ENCODE results near the gene SHC3.

DNA sequence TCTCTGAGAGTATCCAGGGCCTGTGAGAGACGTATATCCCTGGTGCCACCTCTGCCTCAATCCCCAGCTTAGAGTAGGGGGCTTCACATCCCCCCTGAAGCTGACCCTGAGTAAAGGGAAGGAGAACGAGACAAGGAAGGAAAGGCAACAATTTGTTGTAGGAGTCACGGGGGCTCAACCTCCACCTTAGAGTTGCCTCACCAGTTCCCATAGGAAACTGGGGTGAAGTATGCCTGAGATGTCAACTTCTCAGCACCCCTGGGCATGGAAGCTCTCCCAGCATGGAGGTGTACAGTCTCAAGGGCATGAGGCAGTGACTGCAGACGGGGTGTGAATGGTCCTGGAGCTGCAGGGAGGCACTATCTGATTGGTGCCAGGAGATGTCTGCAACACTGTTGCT, 133.7 kb downstream of the SHC3 start:
- TF ChIP-seq, protein P1, sequence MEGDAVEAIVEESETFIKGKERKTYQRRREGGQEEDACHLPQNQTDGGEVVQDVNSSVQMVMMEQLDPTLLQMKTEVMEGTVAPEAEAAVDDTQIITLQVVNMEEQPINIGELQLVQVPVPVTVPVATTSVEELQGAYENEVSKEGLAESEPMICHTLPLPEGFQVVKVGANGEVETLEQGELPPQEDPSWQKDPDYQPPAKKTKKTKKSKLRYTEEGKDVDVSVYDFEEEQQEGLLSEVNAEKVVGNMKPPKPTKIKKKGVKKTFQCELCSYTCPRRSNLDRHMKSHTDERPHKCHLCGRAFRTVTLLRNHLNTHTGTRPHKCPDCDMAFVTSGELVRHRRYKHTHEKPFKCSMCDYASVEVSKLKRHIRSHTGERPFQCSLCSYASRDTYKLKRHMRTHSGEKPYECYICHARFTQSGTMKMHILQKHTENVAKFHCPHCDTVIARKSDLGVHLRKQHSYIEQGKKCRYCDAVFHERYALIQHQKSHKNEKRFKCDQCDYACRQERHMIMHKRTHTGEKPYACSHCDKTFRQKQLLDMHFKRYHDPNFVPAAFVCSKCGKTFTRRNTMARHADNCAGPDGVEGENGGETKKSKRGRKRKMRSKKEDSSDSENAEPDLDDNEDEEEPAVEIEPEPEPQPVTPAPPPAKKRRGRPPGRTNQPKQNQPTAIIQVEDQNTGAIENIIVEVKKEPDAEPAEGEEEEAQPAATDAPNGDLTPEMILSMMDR (IDR thresholded peaks at IDR 0.05) = no peak
- no peak for TF ChIP-seq POLR2A (IDR thresholded peaks at IDR 0.05)
